Ecto neural progenitor cell (in vitro differentiated cells): ENCODE measurements around the gene CLEC2B.

Experiments
- DNase-seq: peaks from one replicate; pipeline ENCODE4 v3.0.0-alpha.2; 2018; ENCODE audit warnings: low spot score

CLEC2B gene

DNA sequence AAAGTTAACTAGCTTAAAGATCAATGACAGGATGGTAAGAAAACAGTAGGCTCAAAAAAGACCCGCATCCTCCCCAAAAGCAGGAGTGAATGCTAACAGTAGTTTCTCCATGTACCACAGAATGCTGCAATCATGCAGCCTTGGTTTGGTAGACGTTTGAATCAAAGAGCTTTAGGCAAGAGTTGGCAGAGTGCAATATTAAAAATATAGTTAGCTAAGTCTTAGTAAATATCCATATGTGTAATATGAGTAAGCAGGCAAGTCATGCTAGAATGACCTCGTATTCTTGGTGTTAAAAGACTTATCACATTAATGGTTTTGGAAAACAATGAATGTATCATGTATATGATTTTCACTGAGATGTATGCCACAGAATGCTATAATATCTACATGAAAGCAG, 60.6 kb downstream of the CLEC2B start:
- DNase-seq = no peak

DNA sequence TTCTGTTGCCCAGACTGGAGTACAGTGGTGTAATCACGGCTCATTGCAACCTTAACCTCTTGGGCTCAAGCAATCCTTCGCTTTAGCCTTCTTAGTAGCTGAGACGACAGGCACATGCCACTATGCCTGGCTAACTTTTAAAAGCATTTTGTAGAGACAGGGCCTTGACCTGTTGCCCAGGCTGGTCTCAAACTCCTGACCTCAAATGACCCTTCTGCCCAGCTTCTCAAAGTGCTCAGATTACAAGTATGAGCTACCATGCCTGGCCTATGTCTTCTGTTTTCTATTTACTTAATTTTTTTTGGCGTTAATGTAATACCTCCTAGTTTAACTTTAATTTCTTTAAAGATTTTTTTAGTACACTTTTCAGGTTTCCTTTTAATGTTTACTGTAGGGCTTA, 62.4 kb downstream of the CLEC2B start:
- no peak for DNase-seq

DNA sequence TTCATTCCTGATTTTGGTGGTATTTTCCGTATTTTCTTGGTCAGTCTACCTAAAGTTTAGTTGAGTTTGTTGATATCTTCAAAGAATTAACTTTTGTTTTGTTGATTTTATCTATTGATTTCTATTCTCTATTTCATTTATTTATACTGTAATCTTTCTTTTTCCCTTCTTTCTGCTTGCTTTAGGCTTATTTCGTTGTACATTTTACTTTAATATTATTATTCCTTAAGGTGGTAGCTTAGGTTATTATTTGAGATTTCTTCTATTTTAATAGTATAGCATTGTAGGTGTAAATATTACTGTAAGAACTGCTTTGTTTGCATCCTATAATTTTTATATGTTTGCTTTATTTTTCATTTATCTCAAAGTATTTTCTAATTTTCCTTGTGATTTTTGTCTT, 63.3 kb downstream of the CLEC2B start:
- DNase-seq = no peak
